ENCODE measurements around the gene NHS. TPM values are rescaled to one million over a fixed set of nuclear protein-coding genes. Genes with fewer than 3 reads are reported as not detected.

NHS gene
- total RNA-seq, 1 experiment from 2014 or later = 19.5 TPM

GRCh38 chrX:17594693-17595092 is 219.7 kb downstream of the NHS start:
- CTCF ChIA-PET = interaction anchor here (1.3 to 1.5 kb wide), 2 partner anchors 13 to 85 kb away, joined by 5 to 12 read pairs; no protein-coding TSS in a partner anchor

GRCh38 chrX:17595456-17596035 is 220.5 kb downstream of the NHS start:
- intact Hi-C loops (cut with micrococcal nuclease; ENCODE audit: unreplicated experiment) = loop anchor here (2.0 to 10.0 kb wide), 2 partner anchors 39 to 181 kb away; no protein-coding TSS in a partner anchor
- no peaks in the 10 kb centered on the region for H3K9me3 Mint-ChIP-seq (ENCODE audit: low read depth, unreplicated experiment)
- no peaks in the 10 kb centered on the region for H3K27me3 Mint-ChIP-seq (ENCODE audit: unreplicated experiment)
- CTCF ChIA-PET = interaction anchor here (0.5 to 1.6 kb wide), 4 partner anchors 12 to 354 kb away, joined by 5 to 12 read pairs (median 6); partner anchors contain the start of gene SCML1
- BruUV-seq (replicated peaks) = no TSS peak
- H3K4me1 Mint-ChIP-seq (ENCODE audit: low read depth, unreplicated experiment) = peaks cover 85% of the 10 kb centered on the region
- H3K27ac Mint-ChIP-seq (ENCODE audit: unreplicated experiment) = peak overlapping the region; percentile 94
- peak; percentile 35 for DNase-seq
- H3K36me3 Mint-ChIP-seq (ENCODE audit: insufficient read depth, unreplicated experiment) = peaks cover 42% of the 10 kb centered on the region
- no peak for TF ChIP-seq CTCF (IDR thresholded peaks at IDR 0.05; ENCODE audit: unreplicated experiment)
- H3K4me3 Mint-ChIP-seq (ENCODE audit: low read depth, unreplicated experiment) = no peak overlapping the region

More at GRCh38 chrX:17594693-17595092, 219.7 kb downstream of the NHS start:
- peaks cover 36% of the 10 kb centered on the region for H3K36me3 Mint-ChIP-seq (ENCODE audit: insufficient read depth, unreplicated experiment)
- peak overlapping the region; percentile 78 for H3K27ac Mint-ChIP-seq (ENCODE audit: unreplicated experiment)
- H3K27me3 Mint-ChIP-seq (ENCODE audit: unreplicated experiment) = no peaks in the 10 kb centered on the region
- no peak overlapping the region for H3K4me3 Mint-ChIP-seq (ENCODE audit: low read depth, unreplicated experiment)
- H3K9me3 Mint-ChIP-seq (ENCODE audit: low read depth, unreplicated experiment) = no peaks in the 10 kb centered on the region
- peaks cover 77% of the 10 kb centered on the region for H3K4me1 Mint-ChIP-seq (ENCODE audit: low read depth, unreplicated experiment)
- intact Hi-C loops (cut with micrococcal nuclease; ENCODE audit: unreplicated experiment) = loop anchor here (2.0 to 10.0 kb wide), 3 partner anchors 40 to 217 kb away; partner anchors contain the start of gene NHS
- no TSS peak for BruUV-seq (replicated peaks)
- DNase-seq = no peak
- TF ChIP-seq CTCF (IDR thresholded peaks at IDR 0.05; ENCODE audit: unreplicated experiment) = no peak

- no TSS peak for BruUV-seq (replicated peaks)
- Mint-ChIP-seq H3K36me3 (ENCODE audit: insufficient read depth, unreplicated experiment) (peaks cover 39% of the 10 kb centered on the region), H3K4me3 (ENCODE audit: low read depth, unreplicated experiment) (peak overlapping the region; percentile 63), H3K4me1 (ENCODE audit: low read depth, unreplicated experiment) (peaks cover 85% of the 10 kb centered on the region), H3K27me3 (ENCODE audit: unreplicated experiment) (no peaks in the 10 kb centered on the region), H3K27ac (ENCODE audit: unreplicated experiment) (peak overlapping the region; percentile 94), H3K9me3 (ENCODE audit: low read depth, unreplicated experiment) (no peaks in the 10 kb centered on the region)
- CTCF ChIA-PET = interaction anchor here (1.5 to 1.6 kb wide), 2 partner anchors 12 to 354 kb away, joined by 5 to 8 read pairs; no protein-coding TSS in a partner anchor
- DNase-seq = no peak
- no peak for TF ChIP-seq CTCF (IDR thresholded peaks at IDR 0.05; ENCODE audit: unreplicated experiment)
- intact Hi-C loops (cut with micrococcal nuclease; ENCODE audit: unreplicated experiment) = loop anchor here (10.0 kb wide), 1 partner anchor 181 kb away; no protein-coding TSS in a partner anchor
These were observed 221.1 kb downstream of the NHS start for GRCh38 chrX:17596061-17596460.

GRCh38 chrX:17596546-17597205 is 221.7 kb downstream of the NHS start:
- no peak for TF ChIP-seq CTCF (IDR thresholded peaks at IDR 0.05; ENCODE audit: unreplicated experiment)
- H3K36me3 Mint-ChIP-seq (ENCODE audit: insufficient read depth, unreplicated experiment) = peaks cover 33% of the 10 kb centered on the region
- DNase-seq = no peak
- peak overlapping the region; percentile 63 for H3K4me3 Mint-ChIP-seq (ENCODE audit: low read depth, unreplicated experiment)
- H3K9me3 Mint-ChIP-seq (ENCODE audit: low read depth, unreplicated experiment) = no peaks in the 10 kb centered on the region
- CTCF ChIA-PET = interaction anchor here (0.7 to 1.6 kb wide), 2 partner anchors 148 to 355 kb away, joined by 6 to 8 read pairs; no protein-coding TSS in a partner anchor
- no peaks in the 10 kb centered on the region for H3K27me3 Mint-ChIP-seq (ENCODE audit: unreplicated experiment)
- peaks cover 85% of the 10 kb centered on the region for H3K4me1 Mint-ChIP-seq (ENCODE audit: low read depth, unreplicated experiment)
- peak overlapping the region; percentile 94 for H3K27ac Mint-ChIP-seq (ENCODE audit: unreplicated experiment)
- BruUV-seq (replicated peaks) = no TSS peak
- intact Hi-C loops (cut with micrococcal nuclease; ENCODE audit: unreplicated experiment) = loop anchor here (10.0 kb wide), 1 partner anchor 182 kb away; no protein-coding TSS in a partner anchor

Data from Calu3 (cell line).